Measurements from ENCODE around the gene FAM228A.
A peak's percentile ranks its signal among the peaks of the same experiment; 100 is the strongest.

DNA sequence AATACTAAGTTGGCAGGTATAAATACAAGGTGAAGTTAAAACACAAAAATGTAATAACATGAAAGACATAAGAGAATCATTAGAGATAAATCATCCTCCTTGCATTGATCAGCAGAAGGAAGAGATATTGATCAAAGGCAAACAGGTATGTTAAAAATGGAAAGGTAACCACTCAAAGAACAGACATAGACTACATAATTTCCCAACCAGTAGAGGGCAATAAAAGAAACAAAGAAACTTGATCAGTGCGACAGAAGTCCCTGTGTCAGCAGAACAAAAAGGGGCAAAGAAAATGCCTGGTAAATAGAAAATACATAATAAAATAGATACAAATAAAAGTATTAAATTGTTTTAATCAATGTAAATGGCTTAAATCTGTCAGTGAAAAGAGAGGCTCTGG is 53.6 kb downstream of the FAM228A start:
- TF ChIP-seq EZH2 (IDR thresholded peaks at IDR 0.05; ENCODE audit: low read depth) = no peak
- TF ChIP-seq, protein P1, sequence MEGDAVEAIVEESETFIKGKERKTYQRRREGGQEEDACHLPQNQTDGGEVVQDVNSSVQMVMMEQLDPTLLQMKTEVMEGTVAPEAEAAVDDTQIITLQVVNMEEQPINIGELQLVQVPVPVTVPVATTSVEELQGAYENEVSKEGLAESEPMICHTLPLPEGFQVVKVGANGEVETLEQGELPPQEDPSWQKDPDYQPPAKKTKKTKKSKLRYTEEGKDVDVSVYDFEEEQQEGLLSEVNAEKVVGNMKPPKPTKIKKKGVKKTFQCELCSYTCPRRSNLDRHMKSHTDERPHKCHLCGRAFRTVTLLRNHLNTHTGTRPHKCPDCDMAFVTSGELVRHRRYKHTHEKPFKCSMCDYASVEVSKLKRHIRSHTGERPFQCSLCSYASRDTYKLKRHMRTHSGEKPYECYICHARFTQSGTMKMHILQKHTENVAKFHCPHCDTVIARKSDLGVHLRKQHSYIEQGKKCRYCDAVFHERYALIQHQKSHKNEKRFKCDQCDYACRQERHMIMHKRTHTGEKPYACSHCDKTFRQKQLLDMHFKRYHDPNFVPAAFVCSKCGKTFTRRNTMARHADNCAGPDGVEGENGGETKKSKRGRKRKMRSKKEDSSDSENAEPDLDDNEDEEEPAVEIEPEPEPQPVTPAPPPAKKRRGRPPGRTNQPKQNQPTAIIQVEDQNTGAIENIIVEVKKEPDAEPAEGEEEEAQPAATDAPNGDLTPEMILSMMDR (conservative IDR thresholded peaks at IDR 0.05) = peak; percentile 62

All from PC-9 (cell line).